HG03025 (cell line): ENCODE measurements around the gene EOGT.

ENCODE experiments used
- ATAC-seq: cut with Tn5 transposase; IDR thresholded peaks from one replicate; pipeline ENCODE4 v1.9.1; 2021; ENCODE audit warnings: mild to moderate bottlenecking, moderate library complexity; ENCODE audit not compliant: unreplicated experiment, low FRiP score

EOGT gene

DNA sequence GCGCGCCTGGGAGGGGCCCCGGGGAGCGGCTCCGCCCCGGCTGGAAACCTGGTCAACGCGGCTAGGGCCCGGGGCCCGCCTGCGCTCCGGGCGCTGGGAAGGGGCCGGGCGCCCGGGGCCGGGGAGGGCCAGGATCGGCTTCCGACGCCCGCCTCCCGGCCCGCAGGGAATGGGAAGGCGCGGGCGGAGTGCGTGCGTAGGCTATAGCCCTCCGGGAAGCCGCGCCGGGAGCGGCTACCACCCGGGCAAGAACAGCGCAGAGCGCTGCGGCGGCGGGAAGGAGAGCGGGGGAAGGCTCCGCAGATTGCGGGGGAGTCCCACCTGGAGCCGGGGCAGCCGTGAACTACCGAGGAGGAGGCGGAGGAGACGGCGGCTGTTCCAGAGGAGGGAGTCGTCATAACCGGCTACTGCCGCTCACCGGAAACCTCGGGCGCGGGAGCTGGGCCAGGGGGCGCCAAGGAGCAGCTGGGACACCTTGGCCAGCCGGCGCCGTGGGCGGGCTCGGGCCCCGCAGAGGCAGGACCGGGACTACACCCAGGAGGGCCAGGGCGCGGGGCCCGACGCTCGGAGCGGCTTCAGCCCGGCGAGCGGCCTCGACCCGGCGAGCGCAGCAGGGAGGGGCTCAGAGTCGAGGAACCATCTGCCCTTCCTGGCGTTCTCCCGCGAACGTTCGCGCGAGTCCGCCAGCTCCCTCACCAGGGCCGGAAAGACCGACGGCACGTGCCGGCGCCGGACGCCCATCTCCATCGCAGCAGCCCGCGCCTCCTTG, at the start of gene EOGT:
Gene EOGT (minus strand): TSS at position 432 of the 769 bp plus-strand sequence. CDS start 3,838 bp downstream, outside the sequence.
- peak; percentile 81 for ATAC-seq

DNA sequence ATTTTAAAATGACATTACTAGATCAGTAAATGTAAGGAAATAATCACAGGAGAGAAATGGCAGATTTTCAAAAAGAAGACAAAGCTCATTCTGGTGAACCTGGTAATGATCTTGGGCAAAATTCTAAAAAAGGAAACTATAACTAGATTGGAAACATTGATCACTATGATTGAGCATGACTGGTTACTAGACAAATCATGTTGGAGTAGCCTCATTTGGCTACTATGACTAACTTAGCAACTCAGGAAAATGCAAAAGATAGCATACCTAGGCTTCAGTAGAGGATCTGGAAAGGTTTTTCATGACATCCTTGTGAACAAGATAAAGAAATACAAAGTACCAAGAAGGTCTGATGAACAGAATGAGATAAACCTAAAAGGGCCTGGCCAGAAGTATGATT, 46.2 kb upstream of the EOGT start:
- ATAC-seq = no peak

DNA sequence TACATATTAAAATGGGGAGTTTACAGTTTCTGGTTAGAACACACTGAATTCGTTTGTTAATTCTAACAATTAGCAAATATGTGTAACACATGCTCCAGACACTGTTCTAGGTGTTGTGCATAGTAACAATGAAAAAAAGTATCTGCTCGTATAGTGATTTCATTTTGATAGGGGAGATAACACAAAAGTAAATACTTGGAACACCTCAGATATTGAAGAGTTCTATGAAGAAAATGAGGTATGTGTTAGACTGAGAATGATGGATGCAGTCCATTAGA, 45.4 kb upstream of the EOGT start:
- no peak for ATAC-seq

DNA sequence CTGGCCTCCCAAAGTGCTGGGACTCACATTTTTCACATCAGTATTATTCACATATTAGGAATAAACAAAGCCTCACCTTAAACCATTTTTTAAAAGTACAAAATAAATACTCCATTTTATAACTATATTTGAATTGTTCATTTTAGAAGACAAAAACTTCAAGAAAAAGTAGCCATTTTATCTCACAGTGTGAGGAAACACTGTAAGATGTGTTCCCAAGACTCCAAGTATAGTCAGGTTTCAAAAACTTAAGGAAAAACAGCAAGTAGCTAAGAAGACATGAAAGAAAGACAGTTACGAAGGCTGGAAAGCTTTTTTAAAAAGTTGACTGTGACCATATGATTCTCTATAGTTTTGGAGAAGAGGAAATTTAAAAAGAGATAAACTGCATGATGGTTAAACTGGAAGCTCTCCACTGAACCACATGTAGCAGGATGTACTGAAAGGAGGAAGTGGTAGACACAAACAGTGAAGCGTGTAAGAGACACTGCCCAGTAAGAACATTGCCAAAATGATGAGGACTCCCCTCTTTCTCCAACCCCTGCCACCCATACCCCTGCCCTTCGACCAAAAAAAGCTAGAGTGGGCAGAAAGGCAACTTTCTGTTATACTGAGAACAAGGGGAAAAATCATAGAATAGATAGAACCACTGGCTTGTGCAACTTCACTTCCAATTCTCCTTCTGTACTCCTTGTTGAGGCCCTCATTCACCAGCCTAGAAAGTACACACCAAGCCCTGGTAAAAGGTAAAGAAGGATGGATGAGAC, 44.9 kb upstream of the EOGT start:
- ATAC-seq = peak; percentile 88

DNA sequence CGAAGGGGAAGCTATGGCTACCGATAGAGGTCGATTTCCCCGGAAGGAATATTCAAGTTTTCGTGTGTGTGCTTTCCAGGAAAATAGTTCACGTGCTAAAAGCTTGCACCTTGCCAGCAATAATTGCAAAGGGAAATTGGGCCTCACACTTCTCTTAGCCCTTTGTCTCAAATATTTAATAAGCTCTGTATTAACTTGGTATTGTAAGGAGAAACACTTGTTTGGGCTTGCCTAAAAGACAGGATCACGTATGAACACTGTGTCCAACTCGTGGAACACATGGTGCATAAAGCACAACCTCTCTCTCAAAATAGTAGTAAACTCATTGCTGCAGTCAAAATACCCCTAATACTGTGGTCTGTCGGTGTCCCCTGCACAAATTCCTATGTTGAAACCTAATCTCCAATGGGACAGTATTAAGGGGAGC, 39.0 kb upstream of the EOGT start:
- no peak for ATAC-seq

DNA sequence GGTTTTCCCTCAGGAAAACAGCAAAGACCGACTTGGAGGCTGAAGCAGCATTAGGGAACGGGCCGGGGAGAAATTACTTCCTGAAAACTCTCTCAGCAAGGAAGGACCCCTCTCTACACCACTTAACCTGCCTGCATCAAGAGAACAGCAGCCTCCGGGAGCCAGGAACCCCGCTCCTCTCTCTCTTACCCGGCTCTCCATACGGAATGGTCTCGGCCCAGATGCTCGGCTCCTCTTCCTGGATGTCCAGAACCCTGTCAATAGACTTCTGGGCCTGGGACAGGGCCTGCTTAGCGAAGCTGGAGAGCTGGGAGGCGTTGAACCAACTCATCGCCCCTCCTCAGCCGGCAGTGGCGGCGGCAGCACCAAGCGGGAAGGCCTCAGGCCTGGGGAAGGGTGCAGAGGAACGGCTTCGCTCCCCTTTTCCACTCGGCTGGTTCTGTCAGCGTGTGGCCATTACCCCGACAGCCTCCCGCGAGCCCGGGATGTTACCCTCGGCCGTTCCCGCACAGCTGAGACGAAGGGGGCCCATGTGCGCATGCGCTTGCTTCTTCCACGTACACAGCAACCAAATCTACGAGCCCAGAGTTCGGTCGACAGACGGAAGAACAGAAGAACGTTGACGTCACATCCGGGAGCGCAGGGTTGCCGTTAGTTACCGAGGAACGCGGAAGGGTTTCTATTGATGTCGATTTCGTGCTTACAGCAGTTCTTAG, 38.4 kb upstream of the EOGT start, which contains the start of gene TMF1:
Gene TMF1 (minus strand): TSS at position 578 of the 716 bp plus-strand sequence. CDS start 247 bp downstream, at position 331.
- peak; percentile 93 for ATAC-seq

DNA sequence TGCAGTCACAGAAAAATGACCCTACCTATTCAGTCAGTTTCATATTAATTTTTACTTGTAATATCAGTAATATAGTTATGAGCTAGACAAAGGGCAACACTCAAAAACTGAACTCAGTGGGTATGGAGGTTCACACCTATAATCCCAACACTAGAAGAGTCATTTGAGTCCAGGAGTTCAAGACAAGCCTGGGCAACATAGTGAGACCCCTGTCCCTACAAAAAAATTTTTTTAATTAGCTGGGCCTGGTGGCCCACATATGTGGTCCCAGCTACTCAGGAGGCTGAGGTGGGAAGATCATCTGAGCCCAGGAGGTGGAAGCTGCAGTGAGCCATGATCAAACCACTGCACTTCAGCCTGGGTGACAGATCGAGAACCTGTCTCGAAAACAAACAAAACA, 35.5 kb upstream of the EOGT start:
- no peak for ATAC-seq

DNA sequence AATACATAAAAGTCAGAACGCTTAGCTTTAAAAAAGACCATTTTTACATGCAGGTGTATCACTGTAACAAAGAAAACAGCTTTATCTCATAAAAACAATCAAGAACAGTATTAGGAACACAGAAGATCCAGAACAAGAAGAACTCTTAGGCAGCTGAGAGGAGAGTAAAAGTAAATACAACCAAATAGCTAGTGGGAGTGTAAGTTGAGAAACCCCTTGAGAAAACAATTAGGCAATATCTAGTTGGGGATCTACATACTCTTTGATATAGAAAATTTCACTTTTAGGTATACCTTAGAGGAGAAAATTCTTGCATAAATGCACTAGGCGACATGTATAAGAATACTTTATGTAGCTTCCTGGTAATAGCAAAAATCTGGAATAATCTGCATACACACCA, 31.1 kb upstream of the EOGT start:
- ATAC-seq = no peak

DNA sequence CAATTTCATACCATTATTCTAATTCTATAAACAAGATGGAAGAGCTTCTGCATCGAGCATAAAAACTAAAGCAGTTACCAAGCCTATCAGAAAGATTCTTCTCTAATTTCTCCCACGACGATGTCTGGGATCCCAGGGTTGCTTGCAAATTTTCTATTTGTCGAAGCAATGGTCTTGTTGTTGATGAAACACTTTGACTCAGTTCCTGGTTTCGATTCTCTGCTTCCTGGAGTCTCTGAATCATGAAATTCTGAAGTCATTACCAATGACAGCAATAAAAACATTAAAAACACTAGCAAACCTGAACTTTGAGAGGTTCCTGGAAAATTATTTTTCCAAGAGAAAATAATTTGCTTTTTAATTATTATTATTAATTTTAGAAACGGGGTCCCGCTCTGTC, 20.0 kb upstream of the EOGT start:
- no peak for ATAC-seq

DNA sequence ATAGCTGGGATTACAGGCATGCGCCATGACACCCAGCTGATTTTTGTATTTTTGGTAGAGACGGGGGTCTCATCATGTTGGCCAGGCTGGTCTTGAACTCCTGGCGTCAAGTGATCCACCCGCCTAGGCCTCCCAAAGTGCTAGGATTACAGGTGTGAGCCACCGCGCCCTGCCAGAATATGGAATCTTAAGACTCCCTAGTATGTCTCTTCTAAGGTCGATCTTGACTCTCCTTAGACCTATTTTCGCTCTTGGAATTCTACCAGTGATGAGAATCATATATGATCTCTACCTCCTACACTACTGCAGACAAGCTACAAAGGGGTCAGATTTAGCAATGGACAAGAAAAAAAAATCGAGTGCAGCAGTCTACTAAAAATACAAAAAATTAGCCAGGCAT, 19.3 kb upstream of the EOGT start:
- ATAC-seq = no peak

DNA sequence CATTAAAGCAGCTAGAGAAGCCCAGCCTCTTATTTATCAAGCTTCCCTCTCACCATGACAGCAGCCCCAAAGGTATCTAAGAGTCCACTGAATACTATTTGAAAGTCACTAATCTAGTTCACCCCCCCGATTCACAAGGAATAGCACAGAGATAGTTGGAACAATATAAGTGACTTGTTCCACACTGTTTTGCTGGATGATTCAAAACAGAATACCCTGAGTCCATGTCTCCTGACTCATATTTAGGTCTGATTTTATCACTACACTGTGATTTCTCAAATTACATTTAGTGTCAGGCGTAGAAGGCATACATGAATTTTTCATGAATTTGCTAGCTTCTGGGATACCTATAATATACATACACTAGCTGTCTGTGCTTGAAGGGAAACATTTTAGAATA, 18.7 kb upstream of the EOGT start:
- ATAC-seq = no peak

DNA sequence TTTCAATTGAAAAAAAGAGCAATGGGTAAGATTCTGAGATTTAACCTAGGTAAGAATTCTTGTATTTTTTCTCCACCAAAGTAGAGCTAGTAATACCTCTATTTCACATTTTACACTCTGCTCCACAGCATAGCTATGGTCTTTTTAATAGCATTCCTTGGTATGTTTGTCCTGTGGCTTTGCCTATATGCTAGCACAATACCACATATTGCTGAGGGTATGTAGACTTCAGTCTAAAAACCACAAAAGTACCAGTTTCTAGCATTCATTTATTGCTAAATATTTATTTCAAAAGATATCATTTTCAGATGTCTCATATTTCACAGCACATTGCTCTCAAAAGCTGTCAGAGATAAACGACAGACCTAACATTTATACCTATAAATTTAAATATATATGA, 18.2 kb upstream of the EOGT start:
- no peak for ATAC-seq

DNA sequence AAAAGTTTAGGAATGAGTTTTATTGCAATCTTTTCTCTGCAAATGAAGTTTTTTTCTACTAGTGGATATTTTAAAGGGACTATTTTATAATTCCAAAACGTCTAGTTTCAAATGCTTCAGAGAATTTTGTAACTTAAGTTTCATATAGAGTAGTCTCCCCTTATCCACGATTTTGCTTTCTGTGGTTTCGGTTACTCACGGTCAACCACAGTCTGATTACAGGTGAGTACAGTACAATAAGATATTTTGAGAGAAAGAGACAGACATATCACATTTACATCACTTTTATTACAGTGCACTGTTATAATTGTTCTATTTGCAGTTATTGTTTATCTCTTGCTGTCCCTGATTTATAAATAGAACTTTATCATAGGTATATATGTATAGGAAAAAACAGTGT, 7.4 kb upstream of the EOGT start:
- ATAC-seq = no peak

DNA sequence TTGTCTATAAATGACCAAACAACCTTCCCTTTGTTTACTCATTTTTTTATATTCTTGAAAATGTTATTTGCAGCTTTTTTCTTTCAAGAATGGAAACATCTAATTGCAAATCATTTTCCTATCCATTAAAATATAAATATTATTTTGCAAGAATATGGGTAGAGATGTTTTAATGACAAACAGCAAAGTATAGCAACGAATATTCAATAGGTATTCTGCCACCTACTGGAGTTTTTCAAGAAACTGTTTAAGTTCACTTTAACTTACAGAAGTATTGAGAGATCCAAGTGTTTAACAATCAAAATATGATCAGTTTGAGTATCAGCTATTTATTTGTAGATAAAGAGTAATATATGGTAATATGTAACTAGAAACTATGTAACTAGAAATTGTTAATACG, 6.9 kb upstream of the EOGT start:
- ATAC-seq = no peak

DNA sequence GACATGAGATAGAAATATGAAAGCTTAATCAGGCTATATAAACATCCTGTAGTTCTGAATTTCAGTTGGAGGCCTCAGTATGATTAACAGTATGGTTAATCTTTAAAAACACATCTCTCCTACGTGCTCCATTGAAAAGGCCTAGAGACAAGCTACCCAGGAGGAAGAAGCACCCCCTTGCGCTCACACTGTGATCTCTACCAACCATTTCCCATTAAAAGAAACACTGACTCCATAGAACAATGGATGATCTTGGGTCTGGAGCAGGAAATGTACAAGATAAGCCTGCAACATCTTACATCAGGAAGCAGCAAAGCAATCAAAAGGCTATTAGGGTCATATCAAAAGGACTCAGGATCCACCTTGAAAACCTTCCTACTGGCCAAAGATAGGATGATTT, 3.4 kb upstream of the EOGT start:
- no peak for ATAC-seq

DNA sequence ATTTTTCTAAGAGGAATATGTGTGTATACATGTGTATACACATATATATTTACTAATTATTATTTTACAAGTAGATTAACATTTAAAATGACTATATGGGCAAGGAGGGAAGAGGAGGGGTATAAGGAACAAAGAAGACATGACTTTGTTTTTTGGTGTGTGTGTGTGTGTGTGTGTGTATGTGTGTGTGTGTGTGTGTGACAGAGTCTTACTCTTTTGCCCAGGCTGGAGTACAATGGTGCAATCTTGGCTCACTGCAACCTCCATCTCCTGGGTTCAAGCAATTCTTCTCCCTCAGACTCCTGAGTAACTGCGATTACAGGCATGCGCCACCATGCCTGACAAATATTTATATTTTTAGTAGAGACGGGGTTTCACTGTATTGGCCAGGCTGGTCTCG, 2.6 kb upstream of the EOGT start:
- no peak for ATAC-seq

DNA sequence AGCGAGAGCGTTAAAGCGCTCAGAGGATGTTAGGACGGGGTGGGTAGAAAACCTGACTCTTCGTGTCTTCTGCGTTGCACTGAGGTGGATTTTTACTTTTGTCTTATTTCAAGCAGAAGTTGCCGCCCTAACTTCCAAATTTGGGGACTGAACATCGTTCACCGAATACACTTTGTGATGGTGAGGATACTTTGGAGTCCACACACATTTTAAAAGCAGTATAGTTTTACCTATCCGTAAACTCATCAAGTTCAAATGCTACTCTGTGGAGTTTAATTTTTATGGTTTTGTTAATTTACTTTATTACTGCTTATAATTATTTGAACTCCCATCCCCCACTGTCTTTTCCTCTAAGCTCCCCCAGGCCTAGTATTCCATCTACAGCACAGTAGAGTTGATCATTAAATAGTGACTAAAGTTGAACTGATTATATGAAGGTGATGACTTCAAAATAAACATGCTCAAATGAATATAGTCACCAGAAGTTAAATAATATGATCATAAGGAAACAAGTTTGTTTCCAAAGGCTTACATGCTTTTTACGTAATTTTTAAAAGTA, 617 bp upstream of the EOGT start:
- ATAC-seq = no peak

DNA sequence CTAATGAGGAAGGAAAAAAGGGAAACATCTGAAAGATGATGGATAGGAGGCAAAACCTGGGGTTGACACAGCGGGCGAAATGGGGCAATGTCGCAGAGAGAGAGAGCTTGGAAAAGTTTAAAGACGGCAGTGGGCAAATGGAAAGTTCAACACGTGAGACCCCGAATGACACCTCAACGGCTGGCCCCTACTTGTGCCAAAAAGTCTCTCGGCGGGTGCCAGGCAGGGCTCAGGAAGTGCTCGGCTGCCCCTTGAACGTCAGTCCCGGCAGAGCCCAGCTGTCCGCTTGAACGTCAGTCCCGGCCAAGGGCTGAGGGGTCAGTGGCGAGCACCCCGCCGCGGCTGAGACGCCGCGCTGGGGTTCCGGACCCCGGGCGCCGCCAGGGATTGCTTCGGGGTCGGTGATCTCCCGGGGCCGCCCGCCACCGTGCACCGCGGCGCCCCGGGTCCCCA, 658 bp downstream of the EOGT start:
- ATAC-seq = peak; percentile 42

DNA sequence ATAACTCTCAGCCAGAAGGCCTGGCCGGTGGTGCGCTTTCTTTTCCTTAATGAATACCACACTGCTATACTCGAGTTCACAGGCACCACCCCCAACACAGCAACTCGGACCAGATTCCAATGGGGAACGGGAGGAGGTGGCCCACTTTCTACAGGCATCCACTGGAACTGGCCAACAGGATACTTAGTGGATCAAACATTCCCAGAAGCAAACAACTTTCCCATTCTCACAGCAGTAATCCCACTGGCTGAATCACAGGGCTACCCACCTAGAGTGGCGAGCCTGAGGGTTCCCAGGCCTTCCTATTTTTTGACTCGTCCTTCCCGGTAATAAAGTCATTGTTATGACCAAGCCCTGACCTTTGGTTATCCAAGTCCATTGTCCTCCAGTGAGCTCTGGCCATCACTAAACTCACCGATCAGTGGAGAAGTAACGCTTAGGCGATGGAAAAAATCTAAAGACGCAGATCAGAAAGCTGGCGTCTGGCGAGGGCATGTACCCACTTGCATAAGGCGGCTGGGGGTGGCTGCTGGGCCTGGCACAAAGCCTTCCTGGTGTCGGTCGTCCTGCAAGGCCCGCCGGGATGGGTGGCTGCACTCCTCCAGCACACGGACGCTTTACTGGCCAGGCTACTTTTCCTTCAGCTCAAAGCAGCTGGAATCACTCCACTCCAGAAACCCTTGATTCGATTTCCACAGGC, 1.2 kb downstream of the EOGT start:
- ATAC-seq = no peak

DNA sequence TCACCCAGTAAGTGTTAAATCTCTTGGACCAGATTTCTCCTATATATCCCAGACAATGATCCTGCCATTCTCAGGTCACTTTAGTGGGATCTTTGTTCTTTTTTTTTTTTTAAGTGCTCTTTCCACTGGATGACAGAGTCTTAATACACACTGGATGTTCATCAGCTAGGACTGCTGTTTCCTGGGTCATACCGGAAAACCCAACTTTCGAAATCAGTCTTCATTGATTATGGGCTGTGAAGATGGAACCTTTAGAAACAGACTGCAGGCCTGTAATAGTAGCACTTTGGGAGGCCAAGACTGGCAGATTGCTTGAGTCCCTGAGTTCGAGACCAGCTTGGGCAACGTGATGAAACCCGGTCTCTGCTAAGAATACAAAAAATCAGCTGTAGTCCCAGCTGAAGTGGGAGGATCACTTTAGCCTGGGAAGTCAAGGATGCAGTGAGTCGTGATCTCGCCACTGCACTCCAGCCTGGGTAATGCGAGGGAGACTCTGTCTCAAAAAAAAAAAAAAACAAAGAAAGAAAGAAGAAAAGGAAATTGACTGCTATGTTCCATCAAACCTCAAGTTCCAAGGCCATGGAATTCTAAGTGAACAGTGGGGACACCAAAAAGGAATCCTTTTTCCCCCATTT, 2.3 kb downstream of the EOGT start:
- no peak for ATAC-seq
